Tibial nerve (tissue), 4 donors: ENCODE data around the gene TEKT5. TPM values are rescaled to one million over a fixed set of nuclear protein-coding genes. Genes with fewer than 3 reads are reported as not detected.
A peak's percentile ranks its signal among the peaks of the same experiment; 100 is the strongest.

ENCODE experiments used
- DNase-seq, 2 donors: peaks; one replicate each; pipeline ENCODE4 v3.0.0-alpha.2; 2019; ENCODE audit warnings: low spot score in 2 of 2
- H3K27ac ChIP-seq, 4 donors: fragments of 200-600 bp; sonication (generic) in 3 of 4; one replicate each; pipeline ENCODE4 v1.5.1; 2017 to 2019; ENCODE audit warnings: mild to moderate bottlenecking in 1 of 4
- H3K27me3 ChIP-seq, 2 donors: fragments of 200-600 bp; sonication (generic) in 1 of 2; one replicate each; pipeline versions ENCODE4 v1.5.1 to v1.6.0; 2017 to 2019
- H3K36me3 ChIP-seq, 3 donors: fragments of 200-600 bp; sonication (generic); one replicate each; pipeline ENCODE4 v1.5.1; 2018 to 2019
- H3K4me1 ChIP-seq, 4 donors: fragments of 200-600 bp; sonication (generic) in 3 of 4; one replicate each; pipeline ENCODE4 v1.5.1; 2017 to 2019
- H3K4me3 ChIP-seq, 4 donors: fragments of 200-600 bp; sonication (generic) in 3 of 4; one replicate each; pipeline ENCODE4 v1.5.1; 2017 to 2019; ENCODE audit warnings: mild to moderate bottlenecking in 1 of 4, moderate library complexity in 1 of 4
- H3K9me3 ChIP-seq, 4 donors: fragments of 200-600 bp; sonication (generic) in 3 of 4; one replicate each; pipeline ENCODE4 v1.5.1; 2017 to 2019
- EP300 ChIP-seq, 2 donors: sonication (generic); formaldehyde crosslinking; IDR thresholded peaks; one replicate each; pipeline ENCODE4 v1.6.1; 2017; ENCODE audit warnings: antibody characterized with exemption in 2 of 2, mild to moderate bottlenecking in 1 of 2
- POLR2A ChIP-seq, 2 donors: fragments of 450-650 bp; IDR thresholded peaks; one replicate each; pipeline ENCODE4 v1.6.1; 2017; ENCODE audit warnings: antibody characterized with exemption in 2 of 2, mild to moderate bottlenecking in 2 of 2, moderate library complexity in 2 of 2
- WGBS, 2 donors: methylation state at CpG; one replicate each; pipeline ENCODE4 v1.1.5; 2018; 5-methylcytosine and 5-hydroxymethylcytosine counted together
- total RNA-seq, 4 donors: library from RNA; depleted of rRNA; stranded (reverse); fragments of >200 nt; gene quantifications; one replicate each; pipeline ENCODE4 v1.1.0, GENCODE V29; 2016
- TF ChIP-seq, protein P1 (sequence below), 5 experiments: fragments of 200-600 bp in 3 of 5; fragments of 450-650 bp in 2 of 5; sonication (generic) in 3 of 5; IDR thresholded peaks; one replicate each; pipeline ENCODE4 v1.5.1; 2016 to 2019; ENCODE audit warnings: antibody characterized with exemption in 5 of 5, mild to moderate bottlenecking in 3 of 5, moderate library complexity in 2 of 5

Gene TEKT5
- total RNA-seq, 4 donors from 2014 or later: not detected

DNA sequence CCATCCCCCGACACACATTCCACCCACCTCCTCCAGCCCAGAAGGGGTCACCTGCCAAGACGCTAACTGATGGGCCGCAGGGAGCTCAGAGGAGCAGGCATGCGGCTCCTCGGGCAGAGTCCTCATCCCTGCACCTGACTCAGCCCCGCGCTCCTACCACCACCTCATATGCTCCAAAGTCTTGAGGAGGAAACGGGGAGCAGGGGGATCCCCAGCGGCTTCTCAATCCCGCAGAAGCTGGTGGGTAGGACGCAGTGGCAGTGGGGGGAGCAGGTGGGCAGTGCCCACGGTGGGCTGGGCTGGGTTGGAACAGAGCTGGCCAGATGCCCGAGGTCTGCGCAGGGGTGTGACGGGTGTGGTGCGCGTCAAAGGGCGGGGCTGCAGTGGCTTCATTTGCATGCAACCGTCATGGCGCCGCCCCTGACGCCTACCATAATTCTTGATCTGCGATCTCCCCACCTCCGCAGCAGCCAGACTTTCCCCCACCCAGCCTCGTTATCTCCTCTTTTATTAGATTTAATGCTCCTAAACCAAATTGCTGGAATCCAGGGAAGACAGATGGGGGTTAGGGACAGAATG, 75.4 kb downstream of the TEKT5 start:
- DNase-seq: no peak
- peak overlapping the region in 2 of 4 donors; percentile 17 to 31 for H3K4me3 ChIP-seq
- TF ChIP-seq, protein P1, sequence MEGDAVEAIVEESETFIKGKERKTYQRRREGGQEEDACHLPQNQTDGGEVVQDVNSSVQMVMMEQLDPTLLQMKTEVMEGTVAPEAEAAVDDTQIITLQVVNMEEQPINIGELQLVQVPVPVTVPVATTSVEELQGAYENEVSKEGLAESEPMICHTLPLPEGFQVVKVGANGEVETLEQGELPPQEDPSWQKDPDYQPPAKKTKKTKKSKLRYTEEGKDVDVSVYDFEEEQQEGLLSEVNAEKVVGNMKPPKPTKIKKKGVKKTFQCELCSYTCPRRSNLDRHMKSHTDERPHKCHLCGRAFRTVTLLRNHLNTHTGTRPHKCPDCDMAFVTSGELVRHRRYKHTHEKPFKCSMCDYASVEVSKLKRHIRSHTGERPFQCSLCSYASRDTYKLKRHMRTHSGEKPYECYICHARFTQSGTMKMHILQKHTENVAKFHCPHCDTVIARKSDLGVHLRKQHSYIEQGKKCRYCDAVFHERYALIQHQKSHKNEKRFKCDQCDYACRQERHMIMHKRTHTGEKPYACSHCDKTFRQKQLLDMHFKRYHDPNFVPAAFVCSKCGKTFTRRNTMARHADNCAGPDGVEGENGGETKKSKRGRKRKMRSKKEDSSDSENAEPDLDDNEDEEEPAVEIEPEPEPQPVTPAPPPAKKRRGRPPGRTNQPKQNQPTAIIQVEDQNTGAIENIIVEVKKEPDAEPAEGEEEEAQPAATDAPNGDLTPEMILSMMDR (IDR thresholded peaks at IDR 0.05): no peak
- TF ChIP-seq POLR2A (IDR thresholded peaks at IDR 0.05) (peak in 1 of 2 donors; percentile 35), EP300 (IDR thresholded peaks at IDR 0.05) (peak; percentile 37 to 48)

DNA sequence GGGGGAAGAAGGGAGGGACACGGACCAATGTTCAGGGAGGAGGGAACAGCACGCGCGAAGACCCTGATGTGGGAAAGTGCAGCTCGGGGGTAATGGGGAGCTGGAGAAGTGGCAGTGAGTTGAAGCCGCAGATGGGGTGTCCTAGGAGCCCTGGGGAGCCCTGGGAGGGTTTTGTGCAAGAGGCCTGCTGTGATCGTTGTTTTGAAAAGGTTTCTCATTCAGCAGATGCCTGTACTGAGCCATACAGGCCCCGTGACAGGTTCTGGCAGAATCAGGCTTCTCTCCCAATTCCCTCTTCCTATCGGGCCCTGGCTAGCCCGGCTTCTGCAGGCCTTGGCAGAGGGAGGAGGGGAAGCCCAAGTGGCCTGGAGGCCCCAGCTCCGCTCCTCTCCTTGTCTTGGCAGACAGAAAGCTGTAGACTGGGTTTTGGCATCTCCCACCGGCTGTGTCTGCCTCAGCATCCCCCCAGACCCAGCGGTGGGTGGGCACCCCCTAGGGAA, 76.0 kb downstream of the TEKT5 start:
- Histone ChIP-seq H3K27ac (peak overlapping the region; percentile 63 to 89 (median 82)), H3K27me3 (no peaks in the 10 kb centered on the region), H3K36me3 (no peaks in the 10 kb centered on the region), H3K4me3 (peak overlapping the region in 1 of 4 donors; percentile 31), H3K9me3 (no peaks in the 10 kb centered on the region), H3K4me1 (peaks cover 0 to 42% (median 16%) of the 10 kb centered on the region in 4 donors)
- 41 to 52% methylated on average over 13 of the region's 13 CpGs for WGBS, 2 donors
- TF ChIP-seq EP300 (IDR thresholded peaks at IDR 0.05) (no peak), POLR2A (IDR thresholded peaks at IDR 0.05) (no peak)
- TF ChIP-seq, protein P1 (IDR thresholded peaks at IDR 0.05): no peak
- DNase-seq: no peak

More for the DNA sequence above, 75.4 kb downstream of the TEKT5 start:
- Histone ChIP-seq H3K4me1 (peaks cover 0 to 42% (median 16%) of the 10 kb centered on the region in 4 donors), H3K9me3 (no peaks in the 10 kb centered on the region), H3K27ac (peak overlapping the region; percentile 63 to 89 (median 82)), H3K27me3 (no peaks in the 10 kb centered on the region), H3K36me3 (no peaks in the 10 kb centered on the region)
- 14 to 45% methylated on average over 23 to 25 of the region's 25 CpGs for WGBS, 2 donors

DNA sequence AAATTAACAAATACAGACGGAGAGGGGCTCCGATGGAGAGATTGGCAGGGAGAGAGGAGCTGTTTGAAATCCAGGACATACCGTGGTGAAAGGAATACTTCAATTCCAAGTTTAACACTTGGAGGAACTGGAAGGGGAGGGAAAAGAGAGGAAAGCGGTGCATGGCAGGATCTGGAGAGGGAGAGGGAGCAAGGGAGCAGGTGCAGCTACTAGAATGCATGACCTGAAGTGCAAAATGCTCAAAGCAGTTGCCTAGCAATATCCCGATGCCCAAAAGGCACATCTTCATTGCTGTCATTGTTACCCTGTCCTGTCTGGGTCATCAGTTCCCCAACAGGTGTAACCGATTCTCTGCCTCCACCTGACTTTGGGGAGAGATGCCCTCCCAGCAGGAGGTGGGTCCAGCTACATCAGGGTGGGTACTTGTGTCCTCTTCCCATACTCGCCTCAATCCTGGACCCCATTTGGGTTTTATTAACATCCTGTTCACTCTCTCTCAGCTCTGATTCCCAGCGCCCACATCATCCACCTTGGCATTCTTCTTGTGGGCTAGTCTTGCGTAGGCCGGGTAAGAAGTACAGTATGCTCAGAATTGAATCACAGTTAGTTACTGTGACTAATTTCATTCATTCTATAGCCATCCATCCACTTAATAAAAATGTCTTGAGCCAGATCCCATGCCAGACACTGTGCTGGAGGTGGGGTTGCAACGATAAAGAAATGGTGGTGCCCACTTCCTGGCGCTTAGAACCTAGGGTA, 76.9 kb downstream of the TEKT5 start:
- Histone ChIP-seq H3K36me3 (no peaks in the 10 kb centered on the region), H3K4me3 (peak overlapping the region in 1 of 4 donors; percentile 17), H3K27ac (peak overlapping the region; percentile 29 to 89 (median 82)), H3K27me3 (no peaks in the 10 kb centered on the region), H3K9me3 (no peaks in the 10 kb centered on the region), H3K4me1 (peaks cover 0 to 42% (median 16%) of the 10 kb centered on the region in 4 donors)
- TF ChIP-seq POLR2A (IDR thresholded peaks at IDR 0.05): no peak
- TF ChIP-seq, protein P1 (IDR thresholded peaks at IDR 0.05): no peak
- TF ChIP-seq EP300 (IDR thresholded peaks at IDR 0.05): no peak
- DNase-seq: no peak
- WGBS, 2 donors: 49 to 61% methylated on average over 12 of the region's 12 CpGs

DNA sequence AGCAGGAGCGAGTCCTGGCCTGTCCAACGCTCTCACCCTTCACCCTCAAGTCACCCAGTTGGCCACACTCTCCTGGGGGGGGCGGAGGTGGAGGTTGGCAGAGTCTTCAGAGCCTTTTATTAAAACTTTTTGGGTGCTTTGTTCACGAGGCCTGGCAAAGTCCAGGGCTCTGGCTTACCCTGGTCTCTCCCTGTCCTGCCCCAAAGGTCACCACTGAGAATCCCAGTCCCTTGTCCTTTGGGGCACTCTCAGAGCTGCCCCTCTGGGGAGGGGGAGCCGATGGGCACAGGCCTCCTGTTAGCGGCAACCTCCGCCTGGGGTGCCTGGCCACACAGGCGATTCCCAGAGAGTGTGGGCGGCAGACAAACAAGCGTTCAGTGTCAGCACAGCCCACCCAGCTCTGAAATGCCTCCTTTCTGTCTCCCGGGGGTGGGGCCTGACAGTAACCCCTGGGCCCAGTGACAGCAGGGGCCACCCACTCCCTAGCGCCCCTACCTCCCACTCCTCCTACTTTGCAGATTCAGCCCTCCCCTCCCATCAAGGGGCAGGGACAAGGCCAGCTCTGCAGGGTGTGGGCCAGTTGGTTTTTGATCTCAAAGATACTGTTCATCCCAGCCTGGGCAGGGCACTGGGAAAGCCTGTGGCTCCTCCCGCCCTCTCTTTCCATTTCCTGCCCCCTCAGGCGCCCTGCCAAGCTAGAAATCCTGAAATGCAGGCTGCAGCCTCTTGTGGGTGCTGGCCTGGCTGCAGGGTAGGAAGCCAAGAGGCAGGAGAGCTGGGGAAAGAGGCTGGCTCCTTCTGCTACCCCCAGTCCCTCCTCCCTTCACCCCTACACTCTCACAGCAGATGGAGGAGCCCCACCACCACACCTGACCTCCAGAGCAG, 77.7 kb downstream of the TEKT5 start:
- H3K4me1 ChIP-seq: peaks cover 0 to 46% (median 16%) of the 10 kb centered on the region in 4 donors
- WGBS, 2 donors: 15 to 22% methylated on average over 13 to 14 of the region's 14 CpGs
- peak; percentile 27 to 46 for DNase-seq
- no peaks in the 10 kb centered on the region for H3K36me3 ChIP-seq
- H3K4me3 ChIP-seq: peak overlapping the region in 1 of 4 donors; percentile 17
- H3K27ac ChIP-seq: peak overlapping the region; percentile 29 to 89 (median 82)
- H3K9me3 ChIP-seq: no peaks in the 10 kb centered on the region
- no peaks in the 10 kb centered on the region for H3K27me3 ChIP-seq
- peak in 1 of 2 donors; percentile 71 for TF ChIP-seq EP300 (IDR thresholded peaks at IDR 0.05)
- TF ChIP-seq, protein P1 (IDR thresholded peaks at IDR 0.05): peak in 4 of 5 experiments; percentile 4 to 47 (median 26)
- TF ChIP-seq POLR2A (IDR thresholded peaks at IDR 0.05): peak in 1 of 2 donors; percentile 37
